Nephron (organoid): Measurements from ENCODE around the gene DEK.
A peak's percentile ranks its signal among the peaks of the same experiment; 100 is the strongest.

Experiments used
- H3K27ac Mint-ChIP-seq, 3 experiments: 2 replicates each; pipeline ENCODE4 v1.8.0; 2020; ENCODE audit warnings: mixed read lengths in 3 of 3, mild to moderate bottlenecking in 2 of 3, moderate library complexity in 1 of 3
- H3K27me3 Mint-ChIP-seq: 2 replicates; pipeline ENCODE4 v1.8.0; 2021; ENCODE audit warnings: low read depth, mild to moderate bottlenecking, moderate library complexity, mixed read lengths
- H3K36me3 Mint-ChIP-seq: 2 replicates; pipeline ENCODE4 v1.8.0; 2020; ENCODE audit warnings: low read depth, mixed read lengths
- H3K4me1 Mint-ChIP-seq: 2 replicates; pipeline ENCODE4 v1.8.0; 2020; ENCODE audit warnings: mixed read lengths
- H3K4me3 Mint-ChIP-seq, 3 experiments: 2 replicates each; pipeline ENCODE4 v1.8.0; 2020; ENCODE audit warnings: mild to moderate bottlenecking in 3 of 3, mixed read lengths in 3 of 3, moderate library complexity in 2 of 3
- H3K9me3 Mint-ChIP-seq: 2 replicates; pipeline ENCODE4 v1.8.0; 2020; ENCODE audit warnings: mixed read lengths
- TF ChIP-seq, protein P1 (sequence below), 3 experiments: fragments of 200-600 bp; sonication (generic); IDR thresholded peaks; one replicate each; pipeline ENCODE4 v1.5.0; 2021; ENCODE audit warnings: antibody characterized with exemption in 3 of 3; ENCODE audit not compliant: unreplicated experiment in 3 of 3

The DEK gene

DNA sequence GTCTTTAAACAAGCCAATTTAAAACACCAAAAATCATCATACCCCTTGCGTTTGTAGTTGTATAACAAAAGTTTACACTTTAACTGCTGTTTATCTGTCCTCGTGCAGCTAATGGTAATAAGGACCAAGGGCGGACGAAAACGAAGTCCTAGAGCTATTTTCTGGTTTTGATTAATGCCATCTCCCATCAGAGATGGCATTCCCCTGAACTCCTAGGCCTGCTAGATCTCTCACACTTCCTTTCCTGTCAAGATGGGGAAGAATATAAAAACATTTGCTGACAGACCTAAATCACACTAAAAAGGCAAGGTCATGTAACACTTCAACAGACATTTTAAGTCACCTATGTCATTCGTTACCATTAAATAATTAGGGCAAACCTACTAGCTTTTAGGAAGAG lies 9.5 kb downstream of the DEK start:
- Mint-ChIP-seq H3K36me3 (peaks cover 62% of the 10 kb centered on the region), H3K4me1 (peaks cover 5% of the 10 kb centered on the region), H3K27ac (peak overlapping the region in 1 of 3 experiments; percentile 25), H3K27me3 (no peaks in the 10 kb centered on the region), H3K9me3 (no peaks in the 10 kb centered on the region), H3K4me3 (no peak overlapping the region)
- TF ChIP-seq, protein P1, sequence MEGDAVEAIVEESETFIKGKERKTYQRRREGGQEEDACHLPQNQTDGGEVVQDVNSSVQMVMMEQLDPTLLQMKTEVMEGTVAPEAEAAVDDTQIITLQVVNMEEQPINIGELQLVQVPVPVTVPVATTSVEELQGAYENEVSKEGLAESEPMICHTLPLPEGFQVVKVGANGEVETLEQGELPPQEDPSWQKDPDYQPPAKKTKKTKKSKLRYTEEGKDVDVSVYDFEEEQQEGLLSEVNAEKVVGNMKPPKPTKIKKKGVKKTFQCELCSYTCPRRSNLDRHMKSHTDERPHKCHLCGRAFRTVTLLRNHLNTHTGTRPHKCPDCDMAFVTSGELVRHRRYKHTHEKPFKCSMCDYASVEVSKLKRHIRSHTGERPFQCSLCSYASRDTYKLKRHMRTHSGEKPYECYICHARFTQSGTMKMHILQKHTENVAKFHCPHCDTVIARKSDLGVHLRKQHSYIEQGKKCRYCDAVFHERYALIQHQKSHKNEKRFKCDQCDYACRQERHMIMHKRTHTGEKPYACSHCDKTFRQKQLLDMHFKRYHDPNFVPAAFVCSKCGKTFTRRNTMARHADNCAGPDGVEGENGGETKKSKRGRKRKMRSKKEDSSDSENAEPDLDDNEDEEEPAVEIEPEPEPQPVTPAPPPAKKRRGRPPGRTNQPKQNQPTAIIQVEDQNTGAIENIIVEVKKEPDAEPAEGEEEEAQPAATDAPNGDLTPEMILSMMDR (IDR thresholded peaks at IDR 0.05; ENCODE audit: unreplicated experiment in 3 of 3), result no peak

DNA sequence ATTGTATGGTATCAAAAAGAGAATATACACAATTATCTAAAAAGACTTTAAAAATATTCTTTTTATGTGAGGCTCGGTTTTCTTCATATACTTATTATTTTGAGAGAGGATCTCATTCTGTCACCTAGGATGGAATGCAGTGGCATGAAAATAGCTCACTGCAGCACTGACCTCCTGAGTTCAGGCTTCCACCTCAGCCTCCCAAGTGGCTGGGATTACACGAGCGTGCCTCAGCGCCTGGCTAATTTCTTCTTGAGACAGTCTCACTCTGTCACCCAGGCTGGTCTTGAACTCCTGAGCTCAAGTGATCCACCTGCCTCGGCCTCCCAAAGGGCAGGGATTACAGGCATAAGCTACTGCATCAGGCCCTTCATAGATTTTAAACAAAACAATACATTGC lies 10.7 kb downstream of the DEK start:
- Mint-ChIP-seq H3K9me3 (no peaks in the 10 kb centered on the region), H3K36me3 (peaks cover 65% of the 10 kb centered on the region), H3K27ac (no peak overlapping the region), H3K4me3 (no peak overlapping the region), H3K27me3 (no peaks in the 10 kb centered on the region), H3K4me1 (no peaks in the 10 kb centered on the region)
- TF ChIP-seq, protein P1 (IDR thresholded peaks at IDR 0.05; ENCODE audit: unreplicated experiment in 3 of 3), result no peak

DNA sequence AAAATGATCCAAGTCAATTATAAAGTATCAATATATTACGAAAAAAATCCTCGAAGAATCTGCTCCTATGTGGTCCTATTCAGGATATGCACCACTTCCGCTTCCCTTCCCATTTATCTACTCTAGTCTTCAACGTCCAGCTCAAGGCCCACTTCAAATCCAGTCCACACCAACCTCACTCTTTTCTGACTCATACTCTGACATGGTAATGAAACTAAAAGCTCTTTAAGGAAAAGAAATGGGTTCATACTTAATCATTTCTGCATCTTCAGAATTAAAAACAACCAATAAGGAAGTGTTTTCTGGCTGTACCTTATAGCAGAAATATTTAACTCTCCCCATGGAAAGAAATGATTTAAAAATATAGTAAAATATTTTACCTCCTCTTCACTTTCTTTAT lies 15.1 kb downstream of the DEK start:
- Mint-ChIP-seq H3K27ac (no peak overlapping the region), H3K36me3 (peaks cover 72% of the 10 kb centered on the region), H3K9me3 (no peaks in the 10 kb centered on the region), H3K27me3 (no peaks in the 10 kb centered on the region), H3K4me1 (no peaks in the 10 kb centered on the region), H3K4me3 (no peak overlapping the region)
- TF ChIP-seq, protein P1 (IDR thresholded peaks at IDR 0.05; ENCODE audit: unreplicated experiment in 3 of 3), result no peak

DNA sequence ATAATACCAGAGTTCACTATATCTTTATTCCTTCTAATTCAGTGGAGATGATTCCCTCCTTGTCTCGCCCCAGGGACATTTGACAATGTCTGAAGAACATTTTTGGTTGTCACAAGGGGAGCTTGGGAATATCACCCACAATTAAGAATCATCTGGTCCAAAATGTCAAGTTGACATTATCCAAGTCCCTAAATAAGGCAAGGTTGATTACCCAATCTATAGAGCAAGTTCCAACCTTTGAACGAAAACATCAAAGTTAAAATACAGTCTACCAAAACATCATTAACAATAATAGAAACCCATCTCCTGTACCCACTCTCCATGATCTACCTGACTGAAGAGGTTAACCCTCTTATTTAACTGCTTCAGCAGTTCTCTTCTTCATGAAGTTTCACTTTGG lies 15.6 kb downstream of the DEK start:
- Mint-ChIP-seq H3K4me3 (no peak overlapping the region), H3K27me3 (no peaks in the 10 kb centered on the region), H3K27ac (no peak overlapping the region), H3K9me3 (no peaks in the 10 kb centered on the region), H3K36me3 (peaks cover 78% of the 10 kb centered on the region), H3K4me1 (no peaks in the 10 kb centered on the region)
- TF ChIP-seq, protein P1 (IDR thresholded peaks at IDR 0.05; ENCODE audit: unreplicated experiment in 3 of 3), result no peak

DNA sequence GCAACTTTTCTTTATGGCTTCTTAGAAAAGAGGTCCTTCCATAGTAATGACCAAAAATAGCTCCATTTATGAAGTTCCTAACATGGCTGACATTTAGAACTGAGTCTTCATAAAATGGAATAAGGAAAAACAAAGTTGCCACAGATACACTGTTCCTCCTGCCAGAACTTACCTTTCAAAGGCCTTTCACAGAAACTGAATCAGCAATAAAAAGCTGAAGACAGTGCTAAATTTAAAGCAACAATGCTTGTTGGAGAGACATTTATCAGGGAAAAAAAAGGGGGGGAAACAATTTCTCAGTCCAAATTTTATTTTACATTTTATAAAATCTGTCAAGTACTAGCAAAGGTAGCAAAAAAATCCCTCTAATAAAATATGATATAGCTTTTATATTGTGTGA lies 17.3 kb downstream of the DEK start:
- H3K36me3 Mint-ChIP-seq, result peaks cover 85% of the 10 kb centered on the region

DNA sequence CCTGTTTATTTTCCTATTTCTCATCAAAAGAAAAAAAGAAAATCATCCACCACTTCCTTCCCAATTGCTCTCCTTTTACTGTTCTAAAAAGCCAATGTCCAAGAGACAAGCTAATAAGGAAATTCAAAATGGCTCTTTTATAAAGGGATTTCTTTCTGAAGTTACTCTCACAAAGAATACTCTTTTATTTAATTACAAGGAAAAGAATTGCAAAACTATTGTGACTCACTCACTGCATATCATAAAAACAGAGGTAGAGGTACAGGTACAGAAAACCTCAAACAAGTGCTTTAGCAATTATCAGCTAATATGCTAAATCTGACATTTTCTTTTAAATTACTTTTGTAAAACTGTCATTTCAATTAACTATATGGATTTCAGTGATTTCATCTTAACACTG lies 18.1 kb downstream of the DEK start:
- peaks cover 83% of the 10 kb centered on the region for H3K36me3 Mint-ChIP-seq
- H3K4me3 Mint-ChIP-seq, result no peak overlapping the region
- TF ChIP-seq, protein P1 (IDR thresholded peaks at IDR 0.05; ENCODE audit: unreplicated experiment in 3 of 3), result no peak
- H3K27me3 Mint-ChIP-seq, result no peaks in the 10 kb centered on the region
- no peaks in the 10 kb centered on the region for H3K9me3 Mint-ChIP-seq
- H3K4me1 Mint-ChIP-seq, result peaks cover 3% of the 10 kb centered on the region
- H3K27ac Mint-ChIP-seq, result no peak overlapping the region

More for the DNA sequence above, 17.3 kb downstream of the DEK start:
- no peaks in the 10 kb centered on the region for H3K27me3 Mint-ChIP-seq
- H3K27ac Mint-ChIP-seq, result no peak overlapping the region
- H3K4me3 Mint-ChIP-seq, result no peak overlapping the region
- TF ChIP-seq, protein P1 (IDR thresholded peaks at IDR 0.05; ENCODE audit: unreplicated experiment in 3 of 3), result no peak
- no peaks in the 10 kb centered on the region for H3K9me3 Mint-ChIP-seq
- no peaks in the 10 kb centered on the region for H3K4me1 Mint-ChIP-seq
